ACHN (cell line): ENCODE results near the gene SIAH3.
"Not testable (repeated sequence)": the region's sequence is repeated elsewhere in the genome, so short reads cannot be mapped to it uniquely, and the experiment has no call there.

Experiments used
- DNase-seq: peaks from one replicate; pipeline ENCODE4 v3.0.0-alpha.2; 2015
- in situ Hi-C: cut with HindIII; loops from 2 replicates; pipeline ENCODE4 v1.10.0; 2017; ENCODE audit warnings: low sequenced_read_pairs, low pct_ligation_motif_present, low pct_unique_long_range_greater_than_20kb

Gene SIAH3

DNA sequence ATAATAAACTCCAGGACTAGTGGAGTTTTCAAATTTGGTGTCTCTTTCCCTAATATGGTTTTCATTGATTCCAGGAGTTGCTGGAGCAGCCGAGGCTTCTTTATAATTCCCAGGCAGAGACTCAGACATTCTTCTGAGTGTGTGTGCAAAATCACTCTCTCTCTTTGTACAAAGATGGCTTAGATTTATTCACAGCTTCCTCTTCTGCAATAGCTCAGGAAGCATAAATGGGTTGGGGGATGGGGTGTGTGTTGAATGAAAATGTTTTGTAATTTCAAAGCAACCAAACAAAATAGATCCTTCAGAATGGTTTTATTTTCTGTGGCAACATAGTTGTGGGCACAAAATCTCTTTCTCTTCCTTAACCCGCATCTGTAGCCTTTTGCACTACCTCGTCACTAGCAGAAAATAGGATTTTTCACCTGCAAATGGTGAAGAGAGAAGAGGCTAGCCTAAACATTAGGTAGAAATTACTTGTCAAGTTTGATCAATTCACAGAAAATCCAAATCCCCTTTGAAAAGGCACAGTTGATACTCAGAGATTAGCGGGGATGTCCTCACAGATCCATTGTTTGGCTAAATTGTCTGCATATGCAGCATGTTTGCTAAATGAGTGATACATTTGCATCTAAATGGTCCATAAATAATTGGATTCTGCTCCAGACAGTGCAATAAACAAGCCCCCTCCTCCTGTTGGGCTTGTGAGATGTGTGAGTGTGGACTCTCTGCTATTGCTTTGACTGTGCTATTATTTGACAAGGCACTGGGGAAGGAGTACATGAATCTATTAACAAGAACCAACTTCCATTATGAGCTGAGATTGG lies 82.7 kb downstream of the SIAH3 start:
- no peak for DNase-seq
- in situ Hi-C loops, result no loop called here

DNA sequence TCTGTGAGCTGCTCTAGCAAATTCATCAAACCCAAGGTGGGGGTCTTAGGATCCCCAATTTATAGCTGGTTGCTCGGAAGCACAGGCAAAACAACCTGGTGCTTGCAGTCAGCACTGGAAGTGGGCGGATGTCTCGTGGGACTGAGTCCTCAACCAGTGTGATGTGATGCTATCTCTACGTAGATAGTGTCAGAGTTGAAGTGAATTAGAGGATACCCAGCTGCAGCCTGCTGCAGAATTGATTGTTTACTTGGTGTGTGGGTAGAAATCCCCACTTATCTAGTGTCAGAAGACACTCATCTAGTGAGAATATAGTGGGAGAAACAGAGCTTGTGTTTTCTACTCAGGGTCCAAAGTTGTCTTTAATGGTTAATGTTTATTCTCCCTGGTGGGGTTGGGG lies 86.1 kb downstream of the SIAH3 start:
- in situ Hi-C loops, result no loop called here
- DNase-seq, result no peak

DNA sequence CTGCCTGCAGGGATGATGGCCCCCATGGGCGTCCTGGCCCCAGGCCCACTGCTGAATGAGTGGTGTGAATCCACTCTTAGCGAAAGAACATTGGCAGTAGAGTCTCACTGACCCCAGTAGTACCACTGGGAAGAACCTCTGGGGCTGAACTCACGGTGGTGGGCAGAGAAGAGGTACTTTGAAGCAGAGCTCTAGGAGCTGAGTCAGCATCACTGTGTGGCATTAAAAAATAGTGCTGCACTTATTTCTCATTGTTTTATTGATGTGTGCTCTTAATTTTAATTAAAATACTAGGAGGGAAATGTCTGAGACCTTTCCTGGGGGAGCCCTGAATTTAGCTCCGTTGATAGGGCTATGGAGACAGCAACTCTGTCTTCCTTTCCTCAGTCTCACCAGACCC lies 88.1 kb downstream of the SIAH3 start:
- in situ Hi-C loops, result no loop called here
- DNase-seq, result no peak

DNA sequence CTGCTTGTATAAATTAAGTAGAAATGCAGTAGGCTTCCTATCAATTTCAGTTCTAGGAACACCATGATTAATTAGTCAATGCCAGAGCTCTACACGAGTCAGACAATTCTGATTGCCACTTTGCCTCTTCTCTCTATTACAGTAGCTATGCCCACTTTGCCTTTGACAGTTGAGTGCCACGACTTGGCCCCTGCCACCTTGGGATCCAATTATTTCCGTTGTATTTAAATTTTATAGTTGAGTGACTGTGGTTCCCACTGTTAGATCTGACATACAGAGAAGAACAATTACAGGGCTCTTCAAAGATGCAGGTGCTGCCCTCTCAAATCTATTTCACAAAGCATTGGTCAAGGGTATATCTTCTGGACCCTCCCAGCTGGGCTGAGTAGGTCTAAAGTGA lies 94.0 kb downstream of the SIAH3 start:
- in situ Hi-C loops, DNase-seq: not testable (repeated sequence)

DNA sequence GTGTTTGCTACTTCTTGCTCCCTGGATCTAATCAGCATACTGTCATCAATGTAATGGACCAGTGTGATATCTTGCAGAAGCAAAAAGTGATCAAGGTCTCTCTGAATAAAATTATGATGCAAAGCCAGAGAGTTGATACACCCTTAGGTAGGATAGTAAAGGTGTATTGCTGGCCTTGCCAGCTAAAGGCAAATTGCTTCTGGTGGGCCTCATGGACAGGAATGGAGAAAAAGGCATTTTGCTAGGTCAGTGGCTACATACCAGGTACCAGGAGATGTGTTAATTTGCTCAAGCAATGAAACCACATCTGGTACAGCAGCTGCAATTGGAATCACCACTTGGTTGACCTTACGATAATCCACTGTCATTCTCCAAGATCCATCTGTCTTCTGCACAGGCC lies 95.1 kb downstream of the SIAH3 start:
- DNase-seq, in situ Hi-C loops: not testable (repeated sequence)

DNA sequence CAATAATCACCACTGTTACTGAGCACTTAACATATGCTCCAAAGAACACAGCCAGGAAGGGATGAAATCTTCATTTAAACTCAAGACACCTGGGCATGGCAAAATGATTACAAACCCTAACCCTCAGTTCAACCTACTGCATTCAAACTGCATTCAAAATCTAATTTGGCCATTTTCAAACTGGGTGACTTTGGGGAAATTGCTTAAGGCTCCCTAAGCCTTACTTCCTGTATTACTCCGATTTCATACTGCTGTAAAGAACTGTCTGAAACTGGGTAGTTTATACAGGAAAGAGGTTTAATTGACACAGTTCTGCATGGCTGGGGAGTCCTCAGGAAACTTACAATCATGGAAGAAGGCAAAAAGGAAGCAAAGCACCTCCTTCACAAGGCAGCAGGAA lies 99.0 kb downstream of the SIAH3 start:
- DNase-seq, result no peak
- in situ Hi-C loops, result no loop called here

DNA sequence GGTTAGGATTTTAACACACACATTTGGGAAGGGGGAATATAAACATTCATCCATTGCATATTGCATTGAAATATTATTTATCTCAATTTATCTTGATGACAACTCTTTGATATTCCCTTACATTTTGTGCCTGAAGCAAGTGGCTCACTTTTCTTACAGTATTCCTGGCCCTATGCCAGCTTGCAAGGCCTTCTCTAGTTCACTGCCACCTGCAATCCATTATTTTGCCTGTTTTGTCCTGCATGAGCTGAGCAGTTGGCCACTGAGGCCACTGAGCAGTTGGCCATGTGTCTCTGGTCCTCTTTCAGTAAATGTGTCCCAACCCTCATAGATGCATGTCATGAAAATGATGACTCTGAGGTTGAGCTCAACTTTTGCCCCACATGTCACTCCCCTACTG lies 99.7 kb downstream of the SIAH3 start:
- in situ Hi-C loops, result no loop called here
- DNase-seq, result no peak

DNA sequence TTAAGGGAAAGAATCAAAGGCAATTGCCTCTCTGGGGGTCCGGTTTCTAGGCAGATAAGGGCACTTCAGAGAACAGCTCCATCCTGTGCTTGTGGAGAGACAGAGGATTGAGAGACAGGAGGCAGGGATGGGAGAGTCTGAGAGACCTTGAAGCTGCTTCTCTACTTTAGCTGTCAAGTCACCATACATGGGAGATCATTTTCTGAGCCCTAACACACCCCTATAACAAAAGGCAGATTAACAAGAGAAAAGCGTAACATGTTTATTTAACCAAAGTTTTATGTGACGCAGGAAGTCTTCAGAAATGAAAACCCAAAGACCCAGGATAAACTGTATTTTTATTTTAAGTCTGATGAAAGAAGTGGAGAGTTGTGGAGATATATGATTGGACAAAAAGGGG lies 101.0 kb downstream of the SIAH3 start:
- in situ Hi-C loops, result no loop called here
- DNase-seq, result no peak

DNA sequence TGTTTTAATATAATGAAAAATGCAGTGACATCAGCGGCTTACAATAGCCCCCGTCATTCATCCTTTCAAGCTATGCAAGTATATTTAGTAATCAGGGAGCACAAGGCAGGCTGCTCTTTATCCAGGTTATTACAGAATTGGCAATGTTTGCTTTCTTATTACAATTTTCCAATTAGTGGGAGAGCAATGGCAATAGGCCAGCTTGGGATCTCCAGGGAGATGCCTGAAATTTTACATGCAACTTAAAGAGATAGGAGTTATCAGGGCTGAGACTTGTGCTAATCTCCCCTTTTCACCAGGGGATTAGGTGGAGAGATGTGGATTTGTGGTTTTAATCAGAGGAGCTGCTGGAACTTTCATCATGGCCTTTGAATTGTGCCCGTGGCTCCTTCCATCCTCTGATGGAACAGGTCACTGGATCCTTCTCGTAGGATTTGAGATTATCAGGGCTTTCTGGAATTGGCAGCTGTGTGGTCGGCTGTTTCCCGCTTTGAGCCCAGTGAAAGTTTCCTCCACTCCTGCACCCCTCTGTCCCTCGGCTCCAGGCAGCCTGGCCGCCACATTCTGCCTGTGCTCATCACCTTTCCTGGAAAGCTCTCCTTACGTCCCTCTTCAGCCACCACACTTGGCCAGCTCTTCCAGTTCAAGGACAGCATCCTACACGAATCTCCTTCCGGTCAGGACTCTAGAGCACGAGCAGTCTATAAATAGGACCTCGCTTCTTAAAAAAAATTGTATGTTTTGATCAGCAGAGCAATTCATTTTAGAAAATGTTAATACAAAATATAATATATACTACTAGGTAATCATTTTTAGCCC lies 102.4 kb downstream of the SIAH3 start:
- no peak for DNase-seq
- in situ Hi-C loops, result no loop called here

DNA sequence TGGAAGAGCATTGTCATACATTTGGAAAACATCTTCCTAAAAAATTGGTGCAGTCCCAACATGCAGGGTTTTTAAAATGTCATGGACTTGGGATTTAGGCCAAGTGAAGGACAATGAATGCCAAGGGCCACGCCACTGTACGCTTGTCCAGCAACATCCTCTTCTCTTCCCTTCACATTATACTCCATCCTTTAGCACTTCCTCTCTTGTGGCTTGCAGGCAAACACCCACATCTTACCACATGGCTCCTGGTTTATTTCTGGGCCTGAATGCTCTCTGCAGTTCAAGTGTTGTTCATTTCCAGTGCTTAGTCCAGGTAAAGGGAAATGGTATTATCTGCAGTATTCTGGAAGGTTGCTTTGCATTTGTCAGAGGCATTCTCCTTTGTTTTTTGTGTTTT lies 104.5 kb downstream of the SIAH3 start:
- in situ Hi-C loops, result no loop called here
- no peak for DNase-seq

DNA sequence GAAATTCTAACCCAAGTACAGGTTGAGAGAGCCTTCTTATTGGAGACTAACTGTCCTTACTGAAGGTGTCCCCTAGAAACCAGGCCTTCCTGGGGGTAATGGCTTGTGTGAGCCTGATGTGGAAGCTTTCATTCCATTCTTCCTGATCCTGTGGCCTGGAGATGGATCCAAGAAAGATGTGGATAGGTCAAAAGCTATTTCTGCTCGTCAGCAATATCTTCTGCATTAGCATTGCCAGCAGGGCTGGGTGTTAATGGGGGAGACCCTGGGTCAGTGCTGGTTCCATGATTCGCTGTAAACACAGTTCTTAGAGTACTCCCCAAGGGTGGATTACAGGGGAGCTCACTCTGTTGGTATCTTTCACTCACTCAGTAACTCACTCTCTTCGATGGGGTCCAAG lies 106.6 kb downstream of the SIAH3 start:
- no peak for DNase-seq
- in situ Hi-C loops, result no loop called here

DNA sequence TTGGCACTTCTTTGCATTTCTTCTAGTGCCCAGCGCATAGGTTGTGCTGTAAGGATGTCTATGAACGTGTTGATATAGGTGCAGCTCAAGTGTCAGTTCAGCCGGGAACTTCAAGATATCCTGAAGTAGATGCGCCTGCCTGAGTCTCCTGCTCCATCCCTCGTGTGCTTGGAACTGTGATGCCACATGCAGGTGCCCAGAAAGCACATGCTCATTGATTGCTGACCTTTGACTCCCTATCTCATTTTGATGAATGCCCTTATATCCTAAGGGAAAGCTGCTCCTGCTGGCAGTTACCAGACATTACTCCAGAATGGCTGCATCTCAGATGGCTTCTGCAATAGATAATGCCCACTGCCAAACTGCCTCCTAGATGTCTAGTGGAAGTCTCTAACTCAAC lies 108.6 kb downstream of the SIAH3 start:
- in situ Hi-C loops, result no loop called here
- no peak for DNase-seq

DNA sequence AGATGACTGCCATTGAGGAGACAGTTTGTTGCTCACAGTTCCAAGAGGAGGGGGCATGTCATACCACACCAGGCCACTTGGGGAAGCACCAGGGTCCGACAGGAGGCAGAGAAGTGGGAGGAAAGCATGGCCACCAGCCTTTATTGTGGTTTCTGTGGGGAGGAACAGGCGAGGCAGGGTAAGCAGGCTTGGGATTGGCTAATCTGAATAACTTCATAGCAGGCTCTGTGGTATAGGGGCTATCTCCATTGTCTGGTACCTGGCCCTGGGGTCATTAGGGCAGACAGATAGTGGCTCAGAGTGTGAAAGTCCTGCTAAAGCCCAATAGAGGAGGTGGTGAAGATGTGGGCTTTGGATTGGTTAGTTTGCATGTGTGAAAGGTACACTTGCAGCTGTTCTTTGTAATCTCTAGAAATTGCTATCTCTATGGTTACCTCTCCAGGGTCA lies 114.0 kb downstream of the SIAH3 start:
- peak; percentile 12 for DNase-seq
- in situ Hi-C loops, result no loop called here

DNA sequence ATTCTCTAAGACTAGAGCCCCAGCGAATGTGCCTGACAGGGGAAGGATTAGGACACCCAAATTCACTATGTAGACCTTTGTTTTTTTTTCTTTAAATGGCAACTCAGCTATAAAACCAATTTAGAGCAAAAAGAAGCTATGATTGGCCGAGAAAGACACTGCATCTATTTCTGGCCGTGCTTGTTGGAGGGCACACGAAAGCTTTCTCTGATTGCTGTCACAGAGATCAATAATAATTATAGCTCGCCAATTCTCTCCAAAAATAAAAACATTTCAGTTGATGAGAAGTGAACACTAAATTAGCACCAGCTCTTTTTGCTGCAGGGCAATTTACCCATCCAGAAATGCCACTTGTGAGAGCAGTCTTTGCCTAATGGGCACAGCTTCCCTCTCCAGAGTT lies 118.2 kb downstream of the SIAH3 start:
- DNase-seq, result no peak
- in situ Hi-C loops, result no loop called here

DNA sequence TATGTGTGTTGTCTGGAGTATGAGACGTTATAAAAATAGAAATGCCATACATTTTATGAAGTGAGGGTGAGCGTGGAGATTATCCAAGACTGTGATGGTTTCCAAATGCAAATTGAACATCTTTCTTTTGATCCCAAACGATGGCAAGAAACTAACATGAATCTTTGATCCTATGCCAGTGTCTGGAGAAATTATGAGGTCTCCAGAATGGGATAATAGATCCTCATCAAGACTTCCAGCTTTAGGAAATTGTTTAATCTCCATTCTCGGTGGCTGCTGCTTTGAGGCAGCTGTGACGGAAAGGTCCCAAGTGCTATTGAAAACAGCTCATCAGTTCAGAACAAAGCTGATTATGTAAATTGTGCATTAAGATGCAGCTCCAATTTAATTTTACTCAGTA lies 118.6 kb downstream of the SIAH3 start:
- in situ Hi-C loops, result no loop called here
- no peak for DNase-seq

DNA sequence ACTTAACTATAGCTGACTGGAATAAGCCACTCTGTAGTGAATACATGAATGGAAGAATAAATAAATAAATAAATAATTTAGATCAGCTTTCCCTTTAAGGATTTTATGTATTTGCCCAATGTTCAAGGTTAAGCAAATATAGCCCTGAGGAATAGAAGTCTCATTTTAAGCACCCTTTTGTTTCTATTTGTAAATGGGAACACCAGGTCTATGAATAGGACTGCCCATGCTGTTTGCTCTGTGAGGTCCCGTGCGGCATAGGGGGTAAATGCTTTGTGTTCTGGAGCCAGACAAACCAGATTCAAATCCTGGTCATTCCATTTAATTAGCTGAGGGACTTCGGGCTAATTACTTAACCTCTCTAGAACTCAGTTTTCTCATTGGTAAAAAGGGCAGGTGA lies 120.1 kb downstream of the SIAH3 start:
- DNase-seq, result no peak
- in situ Hi-C loops, result no loop called here

DNA sequence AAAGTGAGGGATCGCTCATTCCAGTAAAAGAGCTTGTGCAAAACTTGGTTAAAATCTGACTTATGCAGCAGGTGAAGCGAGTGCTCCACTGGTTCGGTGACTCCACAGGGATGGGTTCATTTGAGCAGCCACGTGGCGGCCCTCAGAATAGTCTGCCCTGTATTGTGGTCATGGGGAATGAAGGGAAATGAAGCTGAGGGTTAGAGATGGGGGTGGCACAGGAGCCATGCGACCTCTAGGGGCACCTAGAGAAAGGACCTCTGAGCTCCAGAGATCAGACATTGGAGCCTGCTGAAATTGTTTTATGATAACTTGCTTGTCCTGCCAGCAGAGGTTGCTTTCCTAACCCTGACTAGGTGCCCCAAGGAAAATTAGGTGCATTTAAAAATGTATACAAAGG lies 122.8 kb downstream of the SIAH3 start:
- DNase-seq, result no peak
- in situ Hi-C loops, result no loop called here
